Astrocyte (in vitro differentiated cells and primary cell): ENCODE data around the gene SEMA3A. TPM values are rescaled to one million over a fixed set of nuclear protein-coding genes. Genes with fewer than 3 reads are reported as not detected.
A peak's percentile ranks its signal among the peaks of the same experiment; 100 is the strongest.

ENCODE experiments used
- DNase-seq: peaks from one replicate; pipeline ENCODE4 v3.0.0-alpha.2; 2010; ENCODE audit warnings: low read depth
- FAIRE-seq: peaks from 2 replicates; lab custom pipeline; 2011; peaks lifted over from hg19 to GRCh38; lab: Jason Lieb, UNC
- H2AFZ ChIP-seq: 2 replicates; pipeline ENCODE4 v1.6.0; 2012; ENCODE audit warnings: low read depth, low read length, inconsistent platforms
- H3K27ac ChIP-seq: 2 replicates; pipeline ENCODE4 v1.5.1; 2011; ENCODE audit warnings: low read depth, low read length, inconsistent platforms
- H3K27me3 ChIP-seq: 2 replicates; pipeline ENCODE4 v1.6.0; 2011; ENCODE audit warnings: low read length, inconsistent platforms; ENCODE audit not compliant: insufficient read depth
- H3K36me3 ChIP-seq: 2 replicates; pipeline ENCODE4 v1.5.1; 2011; ENCODE audit warnings: low read length, inconsistent platforms; ENCODE audit not compliant: insufficient read depth
- H3K4me1 ChIP-seq: 2 replicates; pipeline ENCODE4 v1.5.1; 2011; ENCODE audit warnings: low read length, inconsistent platforms; ENCODE audit not compliant: insufficient read depth
- H3K4me2 ChIP-seq: 2 replicates; pipeline ENCODE4 v1.6.0; 2012; ENCODE audit warnings: low read length, inconsistent platforms
- H3K4me3 ChIP-seq: 2 replicates; pipeline ENCODE4 v1.5.1; 2011; ENCODE audit warnings: low read depth, mild to moderate bottlenecking, low read length, inconsistent platforms; ENCODE audit not compliant: insufficient read depth
- H3K79me2 ChIP-seq: 2 replicates; pipeline ENCODE4 v1.6.0; 2012; ENCODE audit warnings: mild to moderate bottlenecking, low read length, inconsistent platforms; ENCODE audit not compliant: insufficient read depth
- H3K9ac ChIP-seq: 2 replicates; pipeline ENCODE4 v1.6.0; 2012; ENCODE audit warnings: mild to moderate bottlenecking, low read length, inconsistent platforms
- H3K9me3 ChIP-seq: 2 replicates; pipeline ENCODE4 v1.5.1; 2012; ENCODE audit warnings: low read depth, mild to moderate bottlenecking, low read length, inconsistent platforms; ENCODE audit not compliant: insufficient read depth
- H4K20me1 ChIP-seq: 2 replicates; pipeline ENCODE4 v1.6.0; 2012; ENCODE audit warnings: low read length, inconsistent platforms; ENCODE audit not compliant: insufficient read depth
- H3K27ac Mint-ChIP-seq: one replicate; pipeline ENCODE4 v1.8.0; 2021; ENCODE audit warnings: mild to moderate bottlenecking, mixed read lengths; ENCODE audit not compliant: unreplicated experiment
- H3K27me3 Mint-ChIP-seq: one replicate; pipeline ENCODE4 v1.8.0; 2021; ENCODE audit warnings: low read depth, mixed read lengths; ENCODE audit not compliant: unreplicated experiment
- H3K36me3 Mint-ChIP-seq: one replicate; pipeline ENCODE4 v1.8.0; 2021; ENCODE audit warnings: low read depth, mixed read lengths; ENCODE audit not compliant: unreplicated experiment
- H3K4me1 Mint-ChIP-seq: one replicate; pipeline ENCODE4 v1.8.0; 2021; ENCODE audit warnings: low read depth, mixed read lengths; ENCODE audit not compliant: unreplicated experiment
- H3K4me3 Mint-ChIP-seq: one replicate; pipeline ENCODE4 v1.8.0; 2021; ENCODE audit warnings: mild to moderate bottlenecking, moderate library complexity, mixed read lengths; ENCODE audit not compliant: unreplicated experiment
- H3K9me3 Mint-ChIP-seq: one replicate; pipeline ENCODE4 v1.8.0; 2021; ENCODE audit warnings: mild to moderate bottlenecking, mixed read lengths; ENCODE audit not compliant: unreplicated experiment
- EZH2 ChIP-seq: IDR thresholded peaks from 2 replicates; pipeline ENCODE4 v1.6.1; 2012; ENCODE audit warnings: mild to moderate bottlenecking, low read length, inconsistent platforms; ENCODE audit not compliant: insufficient read depth
- total RNA-seq: library from RNA; stranded (reverse); gene quantifications from 2 replicates; pipeline ENCODE4 v1.2.1, GENCODE V29; 2021
- TF ChIP-seq, protein P1 (sequence below): IDR thresholded peaks from 2 replicates; pipeline ENCODE4 v1.5.1; 2011; ENCODE audit warnings: low read depth, mild to moderate bottlenecking, inconsistent platforms, low read length, moderate library complexity; ENCODE audit not compliant: insufficient read depth

SEMA3A gene
- total RNA-seq, 1 donor from 2014 or later, result 31.3 TPM

GRCh38 chr7:84183741-84184140 lies 10.8 kb downstream of the SEMA3A start:
- no peak overlapping the region for H3K9ac ChIP-seq
- FAIRE-seq (peak; percentile 62), DNase-seq (no peak)
- Mint-ChIP-seq H3K4me3 (no peak overlapping the region), H3K4me1 (peaks cover 24% of the 10 kb centered on the region), H3K27me3 (no peaks in the 10 kb centered on the region), H3K36me3 (no peaks in the 10 kb centered on the region), H3K27ac (no peak overlapping the region), H3K9me3 (no peaks in the 10 kb centered on the region)
- no peak overlapping the region for H3K4me2 ChIP-seq
- no peaks in the 10 kb centered on the region for H3K27me3 ChIP-seq
- H3K4me3 ChIP-seq, result no peak overlapping the region
- no peaks in the 10 kb centered on the region for H3K36me3 ChIP-seq
- H3K79me2 ChIP-seq, result peaks cover 63% of the 10 kb centered on the region
- no peak overlapping the region for H2AFZ ChIP-seq
- TF ChIP-seq, protein P1, sequence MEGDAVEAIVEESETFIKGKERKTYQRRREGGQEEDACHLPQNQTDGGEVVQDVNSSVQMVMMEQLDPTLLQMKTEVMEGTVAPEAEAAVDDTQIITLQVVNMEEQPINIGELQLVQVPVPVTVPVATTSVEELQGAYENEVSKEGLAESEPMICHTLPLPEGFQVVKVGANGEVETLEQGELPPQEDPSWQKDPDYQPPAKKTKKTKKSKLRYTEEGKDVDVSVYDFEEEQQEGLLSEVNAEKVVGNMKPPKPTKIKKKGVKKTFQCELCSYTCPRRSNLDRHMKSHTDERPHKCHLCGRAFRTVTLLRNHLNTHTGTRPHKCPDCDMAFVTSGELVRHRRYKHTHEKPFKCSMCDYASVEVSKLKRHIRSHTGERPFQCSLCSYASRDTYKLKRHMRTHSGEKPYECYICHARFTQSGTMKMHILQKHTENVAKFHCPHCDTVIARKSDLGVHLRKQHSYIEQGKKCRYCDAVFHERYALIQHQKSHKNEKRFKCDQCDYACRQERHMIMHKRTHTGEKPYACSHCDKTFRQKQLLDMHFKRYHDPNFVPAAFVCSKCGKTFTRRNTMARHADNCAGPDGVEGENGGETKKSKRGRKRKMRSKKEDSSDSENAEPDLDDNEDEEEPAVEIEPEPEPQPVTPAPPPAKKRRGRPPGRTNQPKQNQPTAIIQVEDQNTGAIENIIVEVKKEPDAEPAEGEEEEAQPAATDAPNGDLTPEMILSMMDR, result no peak
- TF ChIP-seq EZH2, result no peak
- no peaks in the 10 kb centered on the region for H4K20me1 ChIP-seq
- no peaks in the 10 kb centered on the region for H3K9me3 ChIP-seq
- H3K27ac ChIP-seq, result no peak overlapping the region
- peaks cover 22% of the 10 kb centered on the region for H3K4me1 ChIP-seq

GRCh38 chr7:84182301-84182700 lies 12.3 kb downstream of the SEMA3A start:
- Histone ChIP-seq H3K4me3 (no peak overlapping the region), H3K9ac (no peak overlapping the region), H4K20me1 (no peaks in the 10 kb centered on the region), H3K27ac (no peak overlapping the region), H3K4me1 (peaks cover 9% of the 10 kb centered on the region), H3K79me2 (peaks cover 53% of the 10 kb centered on the region), H3K9me3 (no peaks in the 10 kb centered on the region), H3K4me2 (no peak overlapping the region), H3K36me3 (no peaks in the 10 kb centered on the region), H3K27me3 (no peaks in the 10 kb centered on the region), H2AFZ (no peak overlapping the region)
- Mint-ChIP-seq H3K4me3 (no peak overlapping the region), H3K27me3 (no peaks in the 10 kb centered on the region), H3K4me1 (peaks cover 12% of the 10 kb centered on the region), H3K27ac (no peak overlapping the region), H3K36me3 (no peaks in the 10 kb centered on the region), H3K9me3 (no peaks in the 10 kb centered on the region)
- DNase-seq (no peak), FAIRE-seq (no peak)
- TF ChIP-seq EZH2, result no peak
- TF ChIP-seq, protein P1, result no peak

DNA sequence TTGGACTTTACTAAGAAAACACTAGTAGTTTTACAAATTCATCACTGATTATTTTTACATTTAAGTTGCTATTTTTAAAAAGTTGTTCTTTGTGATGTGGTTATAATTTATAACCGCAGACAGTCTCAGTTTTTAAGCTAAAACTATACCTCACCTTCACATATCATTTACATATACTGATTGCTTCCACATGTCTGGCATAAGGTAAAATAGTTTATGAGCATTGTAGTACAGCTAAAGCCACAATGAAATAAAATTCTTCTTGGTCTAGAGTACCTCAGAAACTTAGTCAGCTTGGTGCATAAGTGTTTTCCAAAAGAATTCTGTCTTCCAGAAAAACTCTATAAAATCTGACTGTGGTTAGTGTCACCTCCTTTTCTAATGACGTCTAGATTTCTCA lies 13.0 kb downstream of the SEMA3A start:
- Histone ChIP-seq H2AFZ (no peak overlapping the region), H3K27me3 (no peaks in the 10 kb centered on the region), H3K4me3 (no peak overlapping the region), H3K9ac (no peak overlapping the region), H3K79me2 (peaks cover 47% of the 10 kb centered on the region), H3K36me3 (no peaks in the 10 kb centered on the region), H3K4me1 (peaks cover 3% of the 10 kb centered on the region), H3K27ac (no peak overlapping the region), H4K20me1 (no peaks in the 10 kb centered on the region), H3K9me3 (no peaks in the 10 kb centered on the region), H3K4me2 (no peak overlapping the region)
- peaks cover 9% of the 10 kb centered on the region for H3K4me1 Mint-ChIP-seq
- DNase-seq, result peak; percentile 81
- H3K27ac Mint-ChIP-seq, result no peak overlapping the region
- H3K9me3 Mint-ChIP-seq, result no peaks in the 10 kb centered on the region
- FAIRE-seq, result no peak
- TF ChIP-seq, protein P1, result no peak
- TF ChIP-seq EZH2, result no peak
- H3K36me3 Mint-ChIP-seq, result no peaks in the 10 kb centered on the region
- H3K4me3 Mint-ChIP-seq, result no peak overlapping the region
- H3K27me3 Mint-ChIP-seq, result no peaks in the 10 kb centered on the region
